ENCODE results near the gene TNP1.

The TNP1 gene

GRCh38 chr2:216859944-216860343 is at the start of gene TNP1:
Gene TNP1, minus strand, starts transcription at chr2:216860064. Its CDS starts 30 bp downstream, at chr2:216860034.
- no peak within 1 kb of the TSS for H3K4me3 ChIP-seq (ENCODE audit: low read depth in 1 of 2, low read length in 2 of 2)
- no peak within 1 kb of the TSS for H3K9ac ChIP-seq (ENCODE audit: low read length)
- no peaks in the 10 kb centered on the region for H3K27me3 ChIP-seq (ENCODE audit: control insufficient read depth in 1 of 2, insufficient read depth in 2 of 2, low read length in 2 of 2)
- H3K9me3 ChIP-seq (ENCODE audit: low read length), result no peaks in the 10 kb centered on the region
- no peaks in the 10 kb centered on the region for H3K36me3 ChIP-seq (ENCODE audit: insufficient read depth, low read length)
- no peak within 1 kb of the TSS for H3K27ac ChIP-seq (ENCODE audit: low read depth, low read length)
- H3K4me1 ChIP-seq (ENCODE audit: insufficient read depth, low read length), result peaks cover 5% of the 10 kb centered on the region

DNA sequence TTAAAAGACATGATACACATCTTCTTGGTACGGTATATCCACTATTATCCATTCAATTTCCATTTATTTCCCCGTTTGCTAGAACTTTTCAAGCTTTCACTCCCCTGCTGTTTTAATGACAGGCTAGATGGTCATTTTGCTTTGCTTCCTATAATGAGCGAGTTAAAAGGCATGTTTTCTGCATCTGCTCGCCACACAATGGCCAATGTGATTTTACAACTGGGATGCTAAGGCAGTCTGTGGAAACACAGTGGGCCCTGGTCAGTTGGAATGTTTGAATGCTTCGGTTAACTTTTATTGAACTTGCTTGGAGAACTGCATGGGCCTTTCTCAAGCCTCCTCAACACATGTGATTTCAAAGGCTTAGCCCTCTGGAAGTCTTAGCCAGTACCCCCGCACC is 48.4 kb upstream of the TNP1 start:
- Histone ChIP-seq H3K9ac (ENCODE audit: low read length) (no peak overlapping the region), H3K4me1 (ENCODE audit: insufficient read depth, low read length) (no peaks in the 10 kb centered on the region), H3K9me3 (ENCODE audit: low read length) (no peaks in the 10 kb centered on the region), H3K36me3 (ENCODE audit: insufficient read depth, low read length) (no peaks in the 10 kb centered on the region), H3K27me3 (ENCODE audit: control insufficient read depth in 1 of 2, insufficient read depth in 2 of 2, low read length in 2 of 2) (no peaks in the 10 kb centered on the region), H3K4me3 (ENCODE audit: low read depth in 1 of 2, low read length in 2 of 2) (no peak overlapping the region), H3K27ac (ENCODE audit: low read depth, low read length) (no peak overlapping the region)

- no peak overlapping the region for H3K4me3 ChIP-seq (ENCODE audit: low read depth in 1 of 2, low read length in 2 of 2)
- H3K4me1 ChIP-seq (ENCODE audit: insufficient read depth, low read length), result no peaks in the 10 kb centered on the region
- H3K27ac ChIP-seq (ENCODE audit: low read depth, low read length), result no peak overlapping the region
- no peak overlapping the region for H3K9ac ChIP-seq (ENCODE audit: low read length)
- no peaks in the 10 kb centered on the region for H3K9me3 ChIP-seq (ENCODE audit: low read length)
- H3K36me3 ChIP-seq (ENCODE audit: insufficient read depth, low read length), result no peaks in the 10 kb centered on the region
- H3K27me3 ChIP-seq (ENCODE audit: control insufficient read depth in 1 of 2, insufficient read depth in 2 of 2, low read length in 2 of 2), result no peaks in the 10 kb centered on the region
These were observed 45.9 kb upstream of the TNP1 start for GRCh38 chr2:216905649-216906329.

- H3K4me1 ChIP-seq (ENCODE audit: insufficient read depth, low read length), result no peaks in the 10 kb centered on the region
- H3K9me3 ChIP-seq (ENCODE audit: low read length), result no peaks in the 10 kb centered on the region
- H3K36me3 ChIP-seq (ENCODE audit: insufficient read depth, low read length), result no peaks in the 10 kb centered on the region
- H3K27ac ChIP-seq (ENCODE audit: low read depth, low read length), result no peak overlapping the region
- H3K4me3 ChIP-seq (ENCODE audit: low read depth in 1 of 2, low read length in 2 of 2), result no peak overlapping the region
- no peaks in the 10 kb centered on the region for H3K27me3 ChIP-seq (ENCODE audit: control insufficient read depth in 1 of 2, insufficient read depth in 2 of 2, low read length in 2 of 2)
- no peak overlapping the region for H3K9ac ChIP-seq (ENCODE audit: low read length)
These were observed 45.1 kb upstream of the TNP1 start for GRCh38 chr2:216904974-216905373.

GRCh38 chr2:216904554-216904953 is 44.7 kb upstream of the TNP1 start:
- H3K4me1 ChIP-seq (ENCODE audit: insufficient read depth, low read length), result no peaks in the 10 kb centered on the region

DNA sequence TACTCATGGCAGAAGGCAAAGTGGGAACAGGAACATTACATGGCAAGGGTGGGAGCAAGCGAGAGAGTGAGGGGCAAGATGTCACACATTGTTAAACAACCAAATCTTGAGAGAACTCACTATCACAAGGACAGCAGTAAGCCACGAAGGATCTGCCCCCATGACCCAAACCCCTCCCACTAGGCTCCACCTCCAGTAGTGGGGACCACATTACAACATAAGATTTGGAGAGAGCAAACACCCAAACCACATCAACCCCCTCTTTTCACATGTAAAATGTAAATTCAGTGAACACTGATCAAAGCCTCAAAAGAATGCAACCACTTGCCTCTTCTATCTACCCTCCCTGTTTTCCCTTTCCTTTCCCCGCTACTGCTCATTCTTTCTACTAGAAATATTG is 43.6 kb upstream of the TNP1 start:
- Histone ChIP-seq H3K36me3 (ENCODE audit: insufficient read depth, low read length) (no peaks in the 10 kb centered on the region), H3K27me3 (ENCODE audit: control insufficient read depth in 1 of 2, insufficient read depth in 2 of 2, low read length in 2 of 2) (no peaks in the 10 kb centered on the region), H3K27ac (ENCODE audit: low read depth, low read length) (no peak overlapping the region), H3K4me1 (ENCODE audit: insufficient read depth, low read length) (no peaks in the 10 kb centered on the region), H3K4me3 (ENCODE audit: low read depth in 1 of 2, low read length in 2 of 2) (no peak overlapping the region), H3K9ac (ENCODE audit: low read length) (no peak overlapping the region), H3K9me3 (ENCODE audit: low read length) (no peaks in the 10 kb centered on the region)

More at GRCh38 chr2:216904554-216904953, 44.7 kb upstream of the TNP1 start:
- Histone ChIP-seq H3K9ac (ENCODE audit: low read length) (no peak overlapping the region), H3K36me3 (ENCODE audit: insufficient read depth, low read length) (no peaks in the 10 kb centered on the region), H3K27me3 (ENCODE audit: control insufficient read depth in 1 of 2, insufficient read depth in 2 of 2, low read length in 2 of 2) (no peaks in the 10 kb centered on the region), H3K9me3 (ENCODE audit: low read length) (no peaks in the 10 kb centered on the region), H3K27ac (ENCODE audit: low read depth, low read length) (no peak overlapping the region), H3K4me3 (ENCODE audit: low read depth in 1 of 2, low read length in 2 of 2) (no peak overlapping the region)

DNA sequence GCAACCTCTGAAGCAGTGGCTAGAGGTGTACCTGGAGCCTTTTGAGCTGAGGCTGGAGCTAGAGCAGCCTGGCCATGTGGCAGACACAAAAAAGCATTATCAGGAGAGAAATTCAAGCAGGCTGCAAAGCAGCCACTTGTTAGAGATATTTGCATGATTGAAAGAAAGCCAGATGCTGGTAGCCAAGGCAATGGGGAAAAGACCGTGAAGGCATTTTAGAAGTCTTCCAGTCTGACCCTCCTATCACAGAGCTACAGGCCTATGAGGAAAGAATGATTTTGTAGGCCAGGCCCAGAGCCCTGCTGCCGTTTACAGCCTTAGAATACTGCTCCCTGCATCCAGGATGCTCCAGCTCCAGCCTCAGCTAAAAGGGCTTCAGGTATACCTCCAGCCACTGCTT is 41.4 kb upstream of the TNP1 start:
- H3K27me3 ChIP-seq (ENCODE audit: control insufficient read depth in 1 of 2, insufficient read depth in 2 of 2, low read length in 2 of 2), result no peaks in the 10 kb centered on the region
- H3K4me1 ChIP-seq (ENCODE audit: insufficient read depth, low read length), result no peaks in the 10 kb centered on the region
- no peak overlapping the region for H3K27ac ChIP-seq (ENCODE audit: low read depth, low read length)
- H3K4me3 ChIP-seq (ENCODE audit: low read depth in 1 of 2, low read length in 2 of 2), result no peak overlapping the region
- H3K9me3 ChIP-seq (ENCODE audit: low read length), result no peaks in the 10 kb centered on the region
- H3K36me3 ChIP-seq (ENCODE audit: insufficient read depth, low read length), result no peaks in the 10 kb centered on the region
- H3K9ac ChIP-seq (ENCODE audit: low read length), result no peak overlapping the region

DNA sequence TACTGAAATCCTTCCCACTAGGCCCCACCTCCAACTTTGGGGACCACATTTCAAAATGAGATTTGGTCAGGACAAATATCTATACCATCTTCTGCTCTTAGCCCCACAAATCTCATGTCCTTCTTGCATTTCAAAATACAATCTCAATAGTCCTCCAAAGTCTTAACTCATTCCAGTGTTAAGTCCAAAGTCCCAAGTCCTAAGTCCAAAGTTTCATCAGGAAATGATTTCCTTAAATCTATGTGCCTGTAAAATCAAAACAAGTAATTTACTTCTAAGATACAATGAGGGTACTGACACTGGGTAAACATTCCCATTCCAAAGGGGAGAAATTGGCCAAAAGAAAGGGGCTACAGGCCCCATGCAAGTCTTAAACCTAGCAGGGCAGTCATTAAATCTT is 40.5 kb upstream of the TNP1 start:
- Histone ChIP-seq H3K27ac (ENCODE audit: low read depth, low read length) (no peak overlapping the region), H3K4me3 (ENCODE audit: low read depth in 1 of 2, low read length in 2 of 2) (no peak overlapping the region), H3K4me1 (ENCODE audit: insufficient read depth, low read length) (no peaks in the 10 kb centered on the region), H3K9me3 (ENCODE audit: low read length) (no peaks in the 10 kb centered on the region), H3K36me3 (ENCODE audit: insufficient read depth, low read length) (no peaks in the 10 kb centered on the region), H3K27me3 (ENCODE audit: control insufficient read depth in 1 of 2, insufficient read depth in 2 of 2, low read length in 2 of 2) (no peaks in the 10 kb centered on the region), H3K9ac (ENCODE audit: low read length) (no peak overlapping the region)

DNA sequence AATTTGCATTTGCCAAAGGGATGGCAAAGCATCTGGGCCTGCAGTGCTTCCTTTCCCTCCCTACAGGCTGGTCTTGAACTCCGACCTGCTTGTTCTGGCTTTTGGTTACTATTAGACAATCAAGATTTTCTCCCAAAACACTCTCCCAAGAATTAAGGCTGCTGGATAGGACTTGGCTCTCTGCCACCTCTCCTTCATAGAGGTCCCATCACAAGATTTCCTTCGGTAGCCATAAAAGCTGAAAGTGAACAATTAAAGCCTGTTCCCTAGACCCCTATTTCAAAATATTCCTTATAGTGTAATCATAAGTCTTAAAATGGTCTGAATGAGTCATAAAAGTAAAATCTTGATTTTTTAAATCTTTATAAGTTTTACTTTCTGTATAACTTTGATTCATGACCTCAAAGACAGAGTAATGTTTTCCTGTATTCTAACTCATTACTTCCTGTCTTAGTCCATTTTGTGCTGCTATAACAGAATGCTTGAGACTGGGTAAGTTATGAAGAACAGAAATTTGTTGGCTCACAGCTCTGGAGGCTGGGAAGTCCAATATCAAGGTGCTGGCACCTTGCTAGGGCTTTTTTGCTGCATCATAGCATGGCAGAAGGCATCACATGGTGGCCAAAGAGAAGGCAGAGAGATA is 37.8 kb upstream of the TNP1 start:
- Histone ChIP-seq H3K27ac (ENCODE audit: low read depth, low read length) (no peak overlapping the region), H3K9me3 (ENCODE audit: low read length) (no peaks in the 10 kb centered on the region), H3K9ac (ENCODE audit: low read length) (no peak overlapping the region), H3K4me3 (ENCODE audit: low read depth in 1 of 2, low read length in 2 of 2) (no peak overlapping the region), H3K27me3 (ENCODE audit: control insufficient read depth in 1 of 2, insufficient read depth in 2 of 2, low read length in 2 of 2) (no peaks in the 10 kb centered on the region), H3K4me1 (ENCODE audit: insufficient read depth, low read length) (no peaks in the 10 kb centered on the region), H3K36me3 (ENCODE audit: insufficient read depth, low read length) (no peaks in the 10 kb centered on the region)

DNA sequence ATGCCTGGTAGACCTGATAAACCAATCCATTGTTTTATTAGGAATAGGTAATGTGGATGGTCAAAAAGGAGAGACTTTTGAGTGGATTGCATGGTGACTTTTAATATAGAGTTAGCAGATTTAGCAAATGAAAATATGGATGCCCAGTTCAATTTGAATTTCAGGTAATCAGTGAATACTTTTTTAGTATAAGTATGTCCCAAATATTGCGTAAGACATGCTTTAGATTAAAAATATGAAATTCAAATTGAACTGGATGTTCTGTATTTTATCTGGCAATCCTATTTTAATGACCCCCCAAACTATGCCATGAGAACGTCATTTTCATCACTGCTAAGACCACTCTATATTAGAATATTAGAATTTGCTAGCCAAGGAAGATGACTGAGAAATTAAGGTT is 30.3 kb upstream of the TNP1 start:
- Histone ChIP-seq H3K4me3 (ENCODE audit: low read depth in 1 of 2, low read length in 2 of 2) (no peak overlapping the region), H3K27ac (ENCODE audit: low read depth, low read length) (no peak overlapping the region), H3K4me1 (ENCODE audit: insufficient read depth, low read length) (peaks cover 18% of the 10 kb centered on the region), H3K27me3 (ENCODE audit: control insufficient read depth in 1 of 2, insufficient read depth in 2 of 2, low read length in 2 of 2) (no peaks in the 10 kb centered on the region), H3K9me3 (ENCODE audit: low read length) (no peaks in the 10 kb centered on the region), H3K9ac (ENCODE audit: low read length) (no peak overlapping the region), H3K36me3 (ENCODE audit: insufficient read depth, low read length) (no peaks in the 10 kb centered on the region)

DNA sequence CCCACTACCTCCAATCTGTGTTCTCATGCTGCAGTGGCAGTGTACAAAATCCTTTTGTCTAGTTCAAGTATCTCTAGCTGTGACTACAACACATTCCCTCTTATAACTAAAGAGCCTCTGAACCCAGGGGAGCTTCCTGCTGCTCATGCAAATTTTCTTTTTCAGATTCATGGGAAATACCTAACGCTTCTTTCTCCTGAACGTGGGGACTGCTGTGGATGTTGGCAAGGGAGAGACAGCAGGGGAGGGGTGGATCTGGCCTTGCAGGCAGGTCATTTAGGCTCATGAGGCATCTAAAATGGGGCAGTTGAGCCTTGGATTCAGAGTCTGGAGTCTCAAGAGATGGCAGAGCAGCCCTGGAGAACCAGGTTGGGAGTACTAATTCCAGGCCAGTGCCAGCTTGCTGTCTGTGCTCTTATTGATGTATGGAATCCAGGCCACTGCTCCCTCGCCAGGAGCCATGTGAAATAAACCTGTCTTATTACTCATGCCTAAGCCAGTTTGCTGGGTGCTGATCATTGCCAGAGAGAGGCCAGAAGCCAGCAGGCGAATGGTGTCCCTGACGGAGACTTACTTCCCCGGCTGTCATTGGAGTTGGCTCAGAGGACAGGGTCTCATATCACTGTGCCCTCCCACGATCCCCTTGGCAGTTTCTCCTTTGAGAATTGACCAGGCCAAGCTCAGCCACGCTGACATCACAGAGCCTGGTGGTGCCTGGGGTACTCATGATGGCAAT is 29.2 kb upstream of the TNP1 start:
- Histone ChIP-seq H3K4me3 (ENCODE audit: low read depth in 1 of 2, low read length in 2 of 2) (no peak overlapping the region), H3K9ac (ENCODE audit: low read length) (no peak overlapping the region), H3K27ac (ENCODE audit: low read depth, low read length) (peak overlapping the region; percentile 12), H3K9me3 (ENCODE audit: low read length) (no peaks in the 10 kb centered on the region), H3K4me1 (ENCODE audit: insufficient read depth, low read length) (peaks cover 18% of the 10 kb centered on the region), H3K27me3 (ENCODE audit: control insufficient read depth in 1 of 2, insufficient read depth in 2 of 2, low read length in 2 of 2) (no peaks in the 10 kb centered on the region), H3K36me3 (ENCODE audit: insufficient read depth, low read length) (no peaks in the 10 kb centered on the region)
